Measurements from ENCODE around the gene GMPPB. TPM values are rescaled to one million over a fixed set of nuclear protein-coding genes. Genes with fewer than 3 reads are reported as not detected.
A peak's percentile ranks its signal among the peaks of the same experiment; 100 is the strongest.

Gene GMPPB
- total RNA-seq, 1 donor from 2014 or later = 21.2 TPM

GRCh38 chr3:49681232-49681522, 42.6 kb downstream of the GMPPB start:
- TF ChIP-seq, protein P1, sequence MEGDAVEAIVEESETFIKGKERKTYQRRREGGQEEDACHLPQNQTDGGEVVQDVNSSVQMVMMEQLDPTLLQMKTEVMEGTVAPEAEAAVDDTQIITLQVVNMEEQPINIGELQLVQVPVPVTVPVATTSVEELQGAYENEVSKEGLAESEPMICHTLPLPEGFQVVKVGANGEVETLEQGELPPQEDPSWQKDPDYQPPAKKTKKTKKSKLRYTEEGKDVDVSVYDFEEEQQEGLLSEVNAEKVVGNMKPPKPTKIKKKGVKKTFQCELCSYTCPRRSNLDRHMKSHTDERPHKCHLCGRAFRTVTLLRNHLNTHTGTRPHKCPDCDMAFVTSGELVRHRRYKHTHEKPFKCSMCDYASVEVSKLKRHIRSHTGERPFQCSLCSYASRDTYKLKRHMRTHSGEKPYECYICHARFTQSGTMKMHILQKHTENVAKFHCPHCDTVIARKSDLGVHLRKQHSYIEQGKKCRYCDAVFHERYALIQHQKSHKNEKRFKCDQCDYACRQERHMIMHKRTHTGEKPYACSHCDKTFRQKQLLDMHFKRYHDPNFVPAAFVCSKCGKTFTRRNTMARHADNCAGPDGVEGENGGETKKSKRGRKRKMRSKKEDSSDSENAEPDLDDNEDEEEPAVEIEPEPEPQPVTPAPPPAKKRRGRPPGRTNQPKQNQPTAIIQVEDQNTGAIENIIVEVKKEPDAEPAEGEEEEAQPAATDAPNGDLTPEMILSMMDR (IDR thresholded peaks at IDR 0.05; ENCODE audit: partially characterized antibody, unreplicated experiment) = no peak
- H3K9me3 Mint-ChIP-seq (ENCODE audit: unreplicated experiment) = peaks cover 4% of the 10 kb centered on the region
- no peak overlapping the region for H3K27ac Mint-ChIP-seq (ENCODE audit: unreplicated experiment)
- H3K36me3 Mint-ChIP-seq (ENCODE audit: unreplicated experiment) = peaks cover 5% of the 10 kb centered on the region
- H3K4me3 Mint-ChIP-seq (ENCODE audit: unreplicated experiment) = no peak overlapping the region
- H3K27me3 Mint-ChIP-seq (ENCODE audit: unreplicated experiment) = peaks cover 6% of the 10 kb centered on the region
- no peak for DNase-seq
- no peaks in the 10 kb centered on the region for H3K4me1 Mint-ChIP-seq (ENCODE audit: low read depth, unreplicated experiment)

DNA sequence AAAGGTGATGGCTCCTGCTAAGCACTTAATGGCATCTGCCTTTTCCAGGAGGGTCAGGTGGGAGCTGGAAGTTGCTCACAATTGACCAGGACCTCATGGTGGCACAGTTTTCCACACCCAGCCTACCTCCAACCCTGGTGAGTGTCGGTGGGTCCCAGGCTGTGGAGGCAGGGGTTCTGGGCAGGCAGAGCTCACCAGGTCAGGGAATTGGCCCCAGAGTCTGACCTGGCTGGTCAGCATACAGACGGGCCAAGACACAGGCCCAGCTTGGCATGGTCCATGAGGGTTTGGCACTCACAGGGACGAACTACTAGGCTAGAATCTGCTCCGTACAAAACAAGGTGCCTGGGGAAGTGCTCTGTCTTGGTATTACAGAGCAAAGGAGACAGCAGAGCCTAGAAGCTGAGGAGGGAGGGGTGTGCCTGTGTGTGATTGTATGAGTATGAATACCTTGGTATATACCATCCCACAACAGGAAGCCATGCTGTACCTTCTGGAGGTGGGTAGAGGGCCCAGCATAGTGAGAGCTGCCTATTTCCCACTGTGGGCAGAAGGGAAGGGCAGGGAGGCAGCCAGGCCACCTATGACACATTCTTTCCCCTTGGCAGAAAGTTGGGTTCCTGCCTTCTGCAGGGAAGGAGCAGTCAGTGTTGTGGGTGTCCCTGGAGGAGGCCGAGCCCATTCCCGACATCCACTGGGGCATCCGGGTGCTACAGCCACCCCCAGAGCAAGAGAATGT, 43.1 kb downstream of the GMPPB start:
- Mint-ChIP-seq H3K36me3 (ENCODE audit: unreplicated experiment) (peaks cover 5% of the 10 kb centered on the region), H3K4me1 (ENCODE audit: low read depth, unreplicated experiment) (no peaks in the 10 kb centered on the region), H3K4me3 (ENCODE audit: unreplicated experiment) (no peak overlapping the region), H3K9me3 (ENCODE audit: unreplicated experiment) (peaks cover 4% of the 10 kb centered on the region), H3K27me3 (ENCODE audit: unreplicated experiment) (peaks cover 6% of the 10 kb centered on the region), H3K27ac (ENCODE audit: unreplicated experiment) (no peak overlapping the region)
- DNase-seq = no peak
- TF ChIP-seq, protein P1 (IDR thresholded peaks at IDR 0.05; ENCODE audit: partially characterized antibody, unreplicated experiment) = no peak

DNA sequence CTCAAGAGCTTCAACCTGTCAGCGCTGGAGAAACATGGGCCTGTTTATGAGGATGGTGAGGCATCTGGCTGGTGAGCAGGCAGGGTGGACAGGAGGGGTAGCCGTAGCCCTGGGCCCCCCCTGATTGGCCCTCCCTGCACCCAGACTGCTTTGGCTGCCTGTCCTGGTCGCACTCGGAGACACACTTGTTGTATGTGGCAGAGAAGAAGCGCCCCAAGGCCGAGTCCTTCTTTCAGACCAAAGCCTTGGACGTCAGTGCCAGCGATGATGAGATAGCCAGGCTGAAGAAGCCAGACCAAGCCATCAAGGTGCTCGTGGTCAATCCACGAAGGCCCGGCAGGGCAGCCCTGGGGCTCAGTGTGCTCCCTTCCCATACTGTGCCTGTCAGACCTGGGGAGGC, 47.8 kb downstream of the GMPPB start:
- Mint-ChIP-seq H3K27me3 (ENCODE audit: unreplicated experiment) (peaks cover 15% of the 10 kb centered on the region), H3K27ac (ENCODE audit: unreplicated experiment) (no peak overlapping the region), H3K4me1 (ENCODE audit: low read depth, unreplicated experiment) (peaks cover 7% of the 10 kb centered on the region), H3K4me3 (ENCODE audit: unreplicated experiment) (no peak overlapping the region), H3K36me3 (ENCODE audit: unreplicated experiment) (peaks cover 5% of the 10 kb centered on the region), H3K9me3 (ENCODE audit: unreplicated experiment) (peaks cover 13% of the 10 kb centered on the region)
- TF ChIP-seq, protein P1 (IDR thresholded peaks at IDR 0.05; ENCODE audit: partially characterized antibody, unreplicated experiment) = no peak
- DNase-seq = no peak

GRCh38 chr3:49674497-49674983, 49.2 kb downstream of the GMPPB start:
- TF ChIP-seq, protein P1 (IDR thresholded peaks at IDR 0.05; ENCODE audit: partially characterized antibody, unreplicated experiment) = no peak
- peaks cover 7% of the 10 kb centered on the region for H3K4me1 Mint-ChIP-seq (ENCODE audit: low read depth, unreplicated experiment)
- H3K36me3 Mint-ChIP-seq (ENCODE audit: unreplicated experiment) = no peaks in the 10 kb centered on the region
- H3K9me3 Mint-ChIP-seq (ENCODE audit: unreplicated experiment) = peaks cover 14% of the 10 kb centered on the region
- DNase-seq = no peak
- peak overlapping the region; percentile 83 for H3K4me3 Mint-ChIP-seq (ENCODE audit: unreplicated experiment)
- peaks cover 12% of the 10 kb centered on the region for H3K27me3 Mint-ChIP-seq (ENCODE audit: unreplicated experiment)
- H3K27ac Mint-ChIP-seq (ENCODE audit: unreplicated experiment) = peak overlapping the region; percentile 17

DNA sequence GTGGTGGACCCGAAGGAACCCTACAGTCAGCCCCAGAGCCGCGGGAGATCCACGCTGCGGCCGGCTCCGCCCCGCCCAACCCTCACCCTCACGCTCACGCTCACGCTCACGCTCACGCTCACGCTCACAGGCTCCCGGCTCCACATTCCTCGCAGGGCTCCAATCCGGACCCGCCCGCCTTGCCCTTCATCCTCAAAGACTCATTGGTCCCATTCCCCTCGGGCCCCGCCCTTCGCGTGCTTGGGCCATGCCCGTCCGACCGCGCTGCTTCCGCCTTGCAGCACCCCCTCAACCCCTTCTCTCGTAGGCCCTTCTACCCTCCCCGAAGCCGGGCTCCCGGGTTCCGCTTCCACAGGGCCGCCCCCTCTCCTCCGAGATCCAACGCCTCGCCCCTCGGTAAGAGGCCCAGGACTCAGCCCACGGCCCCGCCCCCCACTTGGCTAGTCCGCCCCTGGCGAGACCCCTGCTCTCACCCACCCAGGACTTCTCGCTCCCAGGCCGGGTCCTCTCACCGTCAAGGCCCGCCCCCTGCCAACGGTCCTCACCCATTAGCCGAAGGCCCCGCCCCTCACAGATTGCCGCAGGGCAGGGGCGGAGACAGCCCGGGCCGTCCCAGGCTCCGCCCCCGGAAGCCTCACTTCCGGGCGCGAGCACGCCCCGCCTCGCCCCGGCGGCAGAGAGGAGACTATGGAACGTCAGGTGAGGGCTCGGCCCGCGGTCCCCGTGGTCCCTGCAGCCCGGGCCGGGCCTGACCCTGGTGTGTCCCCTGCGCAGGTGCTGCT, 49.8 kb downstream of the GMPPB start, which contains the start of gene APEH:
Gene APEH (plus strand): TSS at position 637 of the 782 bp plus-strand sequence. CDS start 51 bp downstream, at position 688.
- Mint-ChIP-seq H3K27ac (ENCODE audit: unreplicated experiment) (peak within 1 kb of the TSS; percentile 78), H3K36me3 (ENCODE audit: unreplicated experiment) (no peaks in the 10 kb centered on the region), H3K4me3 (ENCODE audit: unreplicated experiment) (peak within 1 kb of the TSS; percentile 90), H3K9me3 (ENCODE audit: unreplicated experiment) (peaks cover 14% of the 10 kb centered on the region), H3K27me3 (ENCODE audit: unreplicated experiment) (peaks cover 12% of the 10 kb centered on the region), H3K4me1 (ENCODE audit: low read depth, unreplicated experiment) (peaks cover 7% of the 10 kb centered on the region)
- TF ChIP-seq, protein P1 (IDR thresholded peaks at IDR 0.05; ENCODE audit: partially characterized antibody, unreplicated experiment) = no peak
- peak; percentile 99 for DNase-seq
